DOHH2 (cell line): ENCODE measurements around the gene INSR.

ENCODE experiments used
- H3F3A ChIP-seq: fragments of 200-600 bp; sonication (generic), shearing (Covaris generic); 2 replicates; pipeline ENCODE4 v1.6.0; 2016; ENCODE audit warnings: antibody characterized with exemption, mild to moderate bottlenecking; ENCODE audit not compliant: control insufficient read depth, insufficient read depth
- H3K27ac ChIP-seq: fragments of 200-600 bp; sonication (generic); 2 replicates; pipeline ENCODE4 v1.5.1; 2014; ENCODE audit warnings: low read depth, mild to moderate bottlenecking, low read length, moderate library complexity
- H3K27me3 ChIP-seq: fragments of 200-600 bp; sonication (generic); 2 replicates; pipeline ENCODE4 v1.6.1; 2014; ENCODE audit warnings: mild to moderate bottlenecking, low read length, mixed read lengths; ENCODE audit not compliant: control insufficient read depth
- H3K36me3 ChIP-seq: fragments of 200-600 bp; sonication (generic); 2 replicates; pipeline ENCODE4 v1.6.1; 2014; ENCODE audit warnings: mild to moderate bottlenecking, low read length, moderate library complexity, mixed read lengths; ENCODE audit not compliant: control insufficient read depth
- H3K4me1 ChIP-seq: fragments of 200-600 bp; sonication (generic); 2 replicates; pipeline ENCODE4 v1.6.1; 2014; ENCODE audit warnings: mild to moderate bottlenecking, low read length, mixed read lengths; ENCODE audit not compliant: control insufficient read depth
- H3K4me2 ChIP-seq: fragments of 200-600 bp; sonication (generic); 2 replicates; pipeline ENCODE4 v1.6.0; 2014; ENCODE audit warnings: mild to moderate bottlenecking, low read length, moderate library complexity
- H3K4me3 ChIP-seq: fragments of 200-600 bp; sonication (generic); 2 replicates; pipeline ENCODE4 v1.5.1; 2014; ENCODE audit warnings: mild to moderate bottlenecking, low read length, mixed read lengths
- H3K79me2 ChIP-seq: fragments of 200-600 bp; sonication (generic); 2 replicates; pipeline ENCODE4 v1.6.1; 2014; ENCODE audit warnings: mild to moderate bottlenecking, low read length, mixed read lengths; ENCODE audit not compliant: control insufficient read depth
- H3K9me2 ChIP-seq: fragments of 200-600 bp; sonication (generic); replicated peaks from 2 replicates; pipeline ENCODE4 v1.6.1; 2014; ENCODE audit warnings: mild to moderate bottlenecking, low read length, mixed read lengths; ENCODE audit not compliant: control insufficient read depth
- H3K9me3 ChIP-seq: fragments of 200-600 bp; sonication (generic); 2 replicates; pipeline ENCODE4 v1.6.1; 2014; ENCODE audit warnings: antibody characterized with exemption, low read length, mixed read lengths; ENCODE audit not compliant: control insufficient read depth, insufficient read depth
- H4K20me1 ChIP-seq: fragments of 200-600 bp; sonication (generic); 2 replicates; pipeline ENCODE4 v1.6.0; 2014; ENCODE audit warnings: low read depth, mild to moderate bottlenecking, antibody characterized with exemption, low read length, moderate library complexity; ENCODE audit not compliant: control insufficient read depth, insufficient read depth
- EZH2phosphoT487 ChIP-seq: fragments of 200-600 bp; sonication (generic); IDR thresholded peaks from 2 replicates; pipeline ENCODE4 v1.6.1; 2017; ENCODE audit warnings: borderline replicate concordance, mild to moderate bottlenecking, antibody characterized with exemption, low read length, moderate library complexity, mixed read lengths
- TF ChIP-seq, protein P1 (sequence below): fragments of 200-600 bp; sonication (generic); IDR thresholded peaks from one replicate; pipeline ENCODE4 v1.5.1; 2014; ENCODE audit warnings: antibody characterized with exemption, mild to moderate bottlenecking, low read depth, low read length; ENCODE audit not compliant: poor library complexity, severe bottlenecking

The INSR gene

DNA sequence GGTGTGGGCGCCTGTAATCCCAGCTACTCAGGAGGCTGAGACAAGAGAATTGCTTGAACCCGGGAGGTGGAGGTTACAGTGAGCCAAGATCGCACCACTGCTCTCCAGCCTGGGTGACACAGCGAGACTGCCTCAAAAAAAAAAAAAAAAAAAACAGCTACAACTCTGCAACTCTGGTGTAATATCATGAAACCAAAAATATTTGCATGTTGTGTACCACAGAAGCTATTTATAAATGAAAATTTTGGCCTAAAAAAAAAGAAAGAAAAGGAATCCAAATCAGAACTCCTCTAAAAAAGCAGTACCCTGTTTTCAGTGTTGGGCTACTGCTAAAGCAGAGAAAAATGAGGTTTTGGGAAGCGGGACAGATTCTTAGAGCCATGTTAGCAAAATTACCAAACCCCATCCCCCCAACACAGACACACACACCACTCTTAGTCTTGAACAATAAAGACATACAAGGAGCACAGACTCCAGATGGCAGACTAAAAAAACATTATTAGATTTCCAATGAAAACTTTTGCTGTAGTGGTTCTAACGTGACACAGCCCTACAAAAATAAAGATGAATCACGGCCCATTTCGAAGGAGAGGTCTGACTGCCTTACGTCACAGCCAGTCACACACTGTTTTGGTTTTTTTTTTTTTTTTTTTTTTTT lies 51.5 kb downstream of the INSR start:
- Histone ChIP-seq H3K9me2 (no peaks in the 10 kb centered on the region), H3F3A (peaks cover 18% of the 10 kb centered on the region), H3K79me2 (peaks cover 11% of the 10 kb centered on the region), H3K9me3 (peaks cover 7% of the 10 kb centered on the region), H4K20me1 (no peaks in the 10 kb centered on the region), H3K4me3 (peak overlapping the region; percentile 69), H3K4me2 (peak overlapping the region; percentile 86), H3K27ac (peak overlapping the region; percentile 87), H3K36me3 (no peaks in the 10 kb centered on the region), H3K27me3 (no peaks in the 10 kb centered on the region), H3K4me1 (peaks cover 49% of the 10 kb centered on the region)
- TF ChIP-seq EZH2phosphoT487: no peak
- TF ChIP-seq, protein P1, sequence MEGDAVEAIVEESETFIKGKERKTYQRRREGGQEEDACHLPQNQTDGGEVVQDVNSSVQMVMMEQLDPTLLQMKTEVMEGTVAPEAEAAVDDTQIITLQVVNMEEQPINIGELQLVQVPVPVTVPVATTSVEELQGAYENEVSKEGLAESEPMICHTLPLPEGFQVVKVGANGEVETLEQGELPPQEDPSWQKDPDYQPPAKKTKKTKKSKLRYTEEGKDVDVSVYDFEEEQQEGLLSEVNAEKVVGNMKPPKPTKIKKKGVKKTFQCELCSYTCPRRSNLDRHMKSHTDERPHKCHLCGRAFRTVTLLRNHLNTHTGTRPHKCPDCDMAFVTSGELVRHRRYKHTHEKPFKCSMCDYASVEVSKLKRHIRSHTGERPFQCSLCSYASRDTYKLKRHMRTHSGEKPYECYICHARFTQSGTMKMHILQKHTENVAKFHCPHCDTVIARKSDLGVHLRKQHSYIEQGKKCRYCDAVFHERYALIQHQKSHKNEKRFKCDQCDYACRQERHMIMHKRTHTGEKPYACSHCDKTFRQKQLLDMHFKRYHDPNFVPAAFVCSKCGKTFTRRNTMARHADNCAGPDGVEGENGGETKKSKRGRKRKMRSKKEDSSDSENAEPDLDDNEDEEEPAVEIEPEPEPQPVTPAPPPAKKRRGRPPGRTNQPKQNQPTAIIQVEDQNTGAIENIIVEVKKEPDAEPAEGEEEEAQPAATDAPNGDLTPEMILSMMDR: peak; percentile 18

- H3F3A ChIP-seq: peaks cover 11% of the 10 kb centered on the region
- TF ChIP-seq EZH2phosphoT487: no peak
- TF ChIP-seq, protein P1: no peak
- H3K9me2 ChIP-seq: no peaks in the 10 kb centered on the region
- H3K79me2 ChIP-seq: peaks cover 11% of the 10 kb centered on the region
- H3K36me3 ChIP-seq: no peaks in the 10 kb centered on the region
- no peak overlapping the region for H3K4me2 ChIP-seq
- H4K20me1 ChIP-seq: no peaks in the 10 kb centered on the region
- H3K9me3 ChIP-seq: no peaks in the 10 kb centered on the region
- H3K27me3 ChIP-seq: no peaks in the 10 kb centered on the region
- H3K4me3 ChIP-seq: no peak overlapping the region
- no peak overlapping the region for H3K27ac ChIP-seq
- peaks cover 38% of the 10 kb centered on the region for H3K4me1 ChIP-seq
Observed at GRCh38 chr19:7238051-7238450, 56.2 kb downstream of the INSR start.

DNA sequence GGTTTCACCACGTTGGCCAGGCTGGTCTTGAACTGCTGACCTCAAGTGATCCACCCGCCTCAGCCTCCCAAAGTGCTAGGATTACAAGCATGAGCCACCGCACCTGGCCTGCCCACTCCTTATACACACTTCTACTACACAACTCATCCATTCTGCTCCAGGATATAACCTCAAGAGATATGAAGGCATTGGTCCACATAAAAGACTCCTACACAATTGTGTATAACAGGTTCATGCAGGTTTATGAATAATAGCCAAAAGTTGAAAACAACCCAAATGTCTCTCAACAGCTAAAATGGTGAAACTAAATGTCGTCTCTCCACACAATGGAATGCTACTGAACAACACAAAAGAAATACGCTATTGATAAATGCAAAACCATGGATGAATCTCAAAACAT lies 58.1 kb downstream of the INSR start:
- peaks cover 20% of the 10 kb centered on the region for H3K4me1 ChIP-seq
- peaks cover 6% of the 10 kb centered on the region; the same call in 1 of the 2 replicates for H3F3A ChIP-seq
- no peaks in the 10 kb centered on the region for H3K9me2 ChIP-seq
- H4K20me1 ChIP-seq: no peaks in the 10 kb centered on the region
- no peak for TF ChIP-seq EZH2phosphoT487
- TF ChIP-seq, protein P1: no peak
- H3K36me3 ChIP-seq: no peaks in the 10 kb centered on the region
- no peaks in the 10 kb centered on the region for H3K27me3 ChIP-seq
- H3K79me2 ChIP-seq: peaks cover 8% of the 10 kb centered on the region
- H3K9me3 ChIP-seq: no peaks in the 10 kb centered on the region
- no peak overlapping the region for H3K27ac ChIP-seq
- no peak overlapping the region for H3K4me3 ChIP-seq
- H3K4me2 ChIP-seq: no peak overlapping the region
